GM12891 (cell line): ENCODE results near the gene PTPRO.

Experiments used
- POLR2A ChIP-seq: IDR thresholded peaks from 2 replicates; pipeline ENCODE4 v1.6.1; 2011; ENCODE audit warnings: low read depth, low read length, control low read depth
- POLR2AphosphoS5 ChIP-seq: IDR thresholded peaks from 2 replicates; pipeline ENCODE4 v1.6.1; 2011; ENCODE audit warnings: low read depth, low read length, control low read depth
- POU2F2 ChIP-seq: IDR thresholded peaks from 2 replicates; pipeline ENCODE4 v1.6.1; 2011; ENCODE audit warnings: low read depth, mild to moderate bottlenecking, control low read depth, low read length, moderate library complexity
- SPI1 ChIP-seq: IDR thresholded peaks from 2 replicates; pipeline ENCODE4 v1.6.1; 2011; ENCODE audit warnings: low read depth, low read length, control low read depth
- TAF1 ChIP-seq: IDR thresholded peaks from 2 replicates; pipeline ENCODE4 v1.6.1; 2011; ENCODE audit warnings: low read depth, low read length, control low read depth

GRCh38 chr12:15534322-15534721, 212.0 kb downstream of the PTPRO start:
- TF ChIP-seq POLR2A (no peak), POLR2AphosphoS5 (no peak), TAF1 (no peak), SPI1 (no peak), POU2F2 (no peak)
